ENCODE results near the gene TUT1. TPM values are rescaled to one million over a fixed set of nuclear protein-coding genes. Genes with fewer than 3 reads are reported as not detected.
A peak's percentile ranks its signal among the peaks of the same experiment; 100 is the strongest.
"Not testable (repeated sequence)": the region's sequence is repeated elsewhere in the genome, so short reads cannot be mapped to it uniquely, and the experiment has no call there.

The TUT1 gene
- polyA plus RNA-seq, 12 donors = 7.8 to 17.4 (median 14.4) TPM; not detected in 1

DNA sequence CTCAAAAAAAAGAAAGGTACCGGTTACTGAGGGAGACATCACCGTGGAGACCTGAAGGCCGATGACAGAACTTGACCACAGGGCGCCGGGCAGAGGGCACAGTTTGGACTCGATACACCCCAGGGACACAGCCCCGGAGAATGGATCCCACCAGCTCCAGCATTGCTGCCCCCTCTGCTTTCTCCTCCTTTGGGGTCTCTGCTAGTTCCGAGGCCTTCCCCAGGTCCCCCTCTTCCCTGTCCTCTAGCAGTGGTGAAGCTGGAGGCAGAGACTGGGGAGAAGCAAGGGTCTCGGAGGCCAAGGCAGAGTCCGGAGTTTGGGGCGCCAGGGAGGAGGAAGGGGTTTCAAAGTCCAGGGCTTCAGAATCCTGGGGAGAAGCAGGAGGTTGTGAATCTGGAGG, 12.8 kb downstream of the TUT1 start:
- no peak for DNase-seq

DNA sequence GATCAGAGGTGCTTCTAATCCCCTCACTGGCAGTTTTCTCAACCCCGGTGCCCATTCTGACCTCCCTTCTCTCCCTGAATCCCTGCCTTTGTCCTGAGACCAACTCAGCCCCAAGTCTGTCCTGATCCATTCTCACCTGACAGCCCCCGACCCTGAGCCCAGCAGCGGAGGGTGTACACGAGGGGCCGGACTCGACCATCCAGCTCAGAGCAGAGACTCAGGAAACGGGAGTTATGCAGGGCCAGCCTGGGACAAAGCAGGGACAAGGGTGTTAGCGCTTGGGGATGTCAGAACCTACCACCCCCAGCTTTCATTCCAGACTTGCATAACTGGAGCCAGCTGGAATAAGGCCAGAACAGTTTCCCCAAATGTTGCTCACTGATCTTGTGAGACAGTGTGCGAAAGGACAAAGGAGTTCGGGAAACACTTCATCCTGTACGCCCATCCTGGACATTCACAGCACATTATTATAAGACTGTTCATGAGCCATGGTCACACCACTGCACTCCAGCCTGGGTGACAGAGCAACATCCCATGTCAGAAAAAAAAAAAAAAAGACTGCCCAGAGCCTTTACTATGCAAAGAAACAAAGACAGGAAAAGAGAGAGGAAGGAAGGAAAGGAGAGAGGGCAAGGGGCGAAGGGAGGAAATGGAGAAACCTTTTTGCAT, 14.1 kb downstream of the TUT1 start:
- DNase-seq = no peak

DNA sequence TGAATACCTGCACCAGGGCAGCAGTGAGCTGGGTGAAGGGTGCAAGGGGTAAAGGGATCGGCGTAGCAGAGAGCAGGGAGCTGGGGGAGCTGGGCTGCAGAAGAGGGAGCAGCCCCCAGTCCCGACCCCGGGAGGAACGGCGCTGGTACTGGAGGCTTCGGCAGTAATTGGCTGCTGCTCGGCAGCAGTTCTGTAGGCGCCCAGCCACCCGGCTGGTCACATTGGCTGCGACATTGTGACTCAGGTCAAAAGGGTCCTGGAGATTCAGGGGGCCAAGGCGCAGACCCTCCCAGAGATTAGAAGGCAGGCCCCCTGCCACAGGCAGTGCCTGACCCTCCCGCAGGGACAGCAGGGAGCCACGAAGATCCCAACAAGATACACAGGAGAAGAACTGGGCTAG, 15.5 kb downstream of the TUT1 start:
- no peak for DNase-seq

DNA sequence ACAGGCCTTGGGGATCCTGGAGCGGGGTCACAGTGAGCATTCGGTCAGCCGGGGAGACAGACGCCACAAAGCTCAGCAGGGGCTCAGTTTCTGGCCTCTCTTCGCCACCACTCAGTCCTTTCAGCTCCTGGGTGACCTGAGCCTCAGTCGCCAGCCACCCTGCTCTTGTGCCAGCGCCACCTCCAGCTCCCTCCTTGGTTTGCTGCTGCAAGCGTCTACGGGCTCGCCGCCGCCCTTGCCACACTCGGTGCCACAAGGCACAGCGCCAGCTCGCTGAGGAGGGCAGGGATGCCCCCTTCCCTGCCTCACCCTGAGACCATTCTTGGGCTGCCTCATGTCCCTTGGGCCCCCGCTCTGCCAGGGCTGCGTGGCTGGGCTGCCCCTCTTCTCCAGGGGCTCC, 16.2 kb downstream of the TUT1 start:
- DNase-seq = no peak

DNA sequence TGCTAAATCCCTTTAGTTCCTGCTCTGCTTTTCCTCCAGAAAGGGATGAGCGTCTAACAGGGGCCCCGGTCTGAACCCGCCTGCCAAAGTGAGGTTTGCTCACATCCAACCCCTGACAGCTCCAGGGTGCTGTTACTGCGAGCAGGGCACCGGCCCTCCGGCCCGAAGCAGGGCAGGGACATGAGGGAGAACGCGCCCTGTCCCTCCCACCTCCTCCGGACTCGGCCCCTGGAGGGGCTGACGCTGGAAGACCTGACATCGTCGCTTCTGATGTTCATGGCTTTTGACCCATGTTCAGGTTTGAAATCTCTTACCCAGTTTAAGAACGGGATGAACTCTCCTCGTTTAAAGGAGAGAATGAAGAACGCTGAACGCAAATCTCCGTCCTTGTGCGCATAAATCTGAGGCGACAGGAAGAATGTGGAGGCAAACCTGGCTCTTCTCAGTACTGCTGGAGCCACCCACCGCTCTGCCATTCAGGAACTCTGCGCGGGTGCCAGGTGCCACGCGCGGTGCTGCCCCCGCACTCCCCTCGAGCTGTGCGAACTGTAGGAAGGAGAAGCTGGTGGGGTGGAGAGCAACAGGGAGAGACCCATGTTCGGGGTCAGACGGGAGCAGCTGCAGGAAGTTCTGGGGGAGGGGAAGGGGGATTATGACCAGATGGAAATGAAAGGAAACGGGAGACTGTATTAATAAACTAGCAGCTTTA, 16.8 kb downstream of the TUT1 start:
- peak; percentile 59 for DNase-seq

DNA sequence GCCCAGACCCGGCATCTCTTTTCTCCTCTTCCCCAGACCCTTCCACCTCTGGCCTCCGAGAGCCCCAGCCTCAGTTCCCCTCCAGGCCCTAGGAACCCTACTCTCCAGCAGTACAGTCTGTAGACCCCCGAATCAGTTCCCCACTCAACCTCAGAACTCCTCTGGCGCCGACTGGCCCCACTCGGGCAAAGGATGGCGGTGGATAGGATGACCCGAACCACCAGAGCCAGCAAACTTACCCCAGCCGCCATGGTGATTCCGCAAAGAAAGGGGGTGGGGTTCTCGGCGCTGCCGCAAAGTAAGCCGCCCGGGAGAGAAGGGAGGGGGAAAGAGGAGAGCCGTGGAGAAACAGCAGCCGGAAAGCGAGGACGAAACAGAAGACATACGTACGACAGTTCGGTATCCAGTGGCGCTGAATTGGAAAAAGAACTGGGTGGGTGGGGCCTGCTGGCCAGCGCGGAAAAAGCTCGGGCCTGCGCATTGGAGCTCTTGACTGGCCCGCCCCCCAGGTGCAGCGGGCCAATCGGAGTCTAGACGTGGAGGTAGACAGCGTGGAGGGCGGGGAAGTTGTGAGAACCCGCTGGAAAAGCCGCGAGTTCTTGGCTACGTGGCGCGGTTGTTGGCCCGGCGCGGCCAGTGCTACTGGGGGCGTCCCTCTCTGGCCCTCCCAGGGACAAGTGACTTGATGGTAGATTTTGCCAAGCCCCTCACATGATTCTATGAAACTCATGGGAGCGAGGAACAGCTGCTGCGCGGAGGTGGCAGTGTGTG, 17.5 kb downstream of the TUT1 start, which contains the start of gene EEF1G:
EEF1G (minus strand) TSS at position 300 of the 771 bp plus-strand sequence; CDS start at position 251, 49 bp downstream.
- DNase-seq = peak; percentile 100

DNA sequence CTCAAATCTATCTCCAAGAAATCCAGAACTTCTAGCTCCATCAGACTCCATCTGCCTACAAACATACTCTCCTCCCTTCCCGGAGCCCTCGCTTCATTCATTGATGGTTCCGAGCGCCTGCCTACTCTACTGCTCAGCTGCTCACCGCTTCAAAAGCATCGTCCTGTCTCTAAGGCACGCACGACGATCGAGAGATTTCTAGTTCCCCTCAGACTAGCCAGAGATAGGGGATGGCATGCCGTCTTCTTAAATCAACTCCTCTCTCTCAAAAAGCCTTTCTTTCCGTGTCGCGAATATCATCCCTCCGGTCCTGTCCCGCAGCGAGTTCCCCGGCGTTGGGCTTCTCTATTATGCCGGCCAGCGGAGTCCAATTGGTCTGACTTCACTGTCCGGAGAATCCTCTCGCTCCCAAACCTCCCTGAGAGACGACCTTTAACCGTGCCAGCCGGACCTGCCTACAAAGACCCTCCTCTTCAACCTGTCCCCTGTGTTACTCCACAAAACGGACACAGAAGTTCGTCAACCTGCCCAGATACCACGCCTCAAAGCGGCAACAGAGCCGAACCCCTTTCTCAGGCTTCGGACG, 18.2 kb downstream of the TUT1 start:
- DNase-seq = peak; percentile 24

DNA sequence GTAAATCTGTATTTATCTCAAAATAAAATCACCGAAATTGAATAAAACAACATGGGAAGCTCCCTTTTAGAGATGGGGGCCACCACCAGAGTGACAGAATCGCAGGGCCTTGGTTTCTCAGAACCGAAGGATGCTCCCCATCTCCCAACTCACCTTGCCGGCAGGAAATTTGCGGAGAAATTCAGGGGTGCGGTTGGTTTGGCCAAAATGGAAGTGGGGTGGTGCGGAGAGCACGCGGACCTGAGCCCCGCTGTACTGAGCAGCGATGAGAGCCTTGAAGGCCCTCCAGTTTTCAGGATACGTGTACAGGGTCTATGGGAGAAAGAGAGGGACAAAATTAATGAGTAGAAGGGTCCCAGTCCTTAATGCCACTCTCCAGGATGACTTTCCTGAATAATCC, 18.9 kb downstream of the TUT1 start:
- DNase-seq = no peak

DNA sequence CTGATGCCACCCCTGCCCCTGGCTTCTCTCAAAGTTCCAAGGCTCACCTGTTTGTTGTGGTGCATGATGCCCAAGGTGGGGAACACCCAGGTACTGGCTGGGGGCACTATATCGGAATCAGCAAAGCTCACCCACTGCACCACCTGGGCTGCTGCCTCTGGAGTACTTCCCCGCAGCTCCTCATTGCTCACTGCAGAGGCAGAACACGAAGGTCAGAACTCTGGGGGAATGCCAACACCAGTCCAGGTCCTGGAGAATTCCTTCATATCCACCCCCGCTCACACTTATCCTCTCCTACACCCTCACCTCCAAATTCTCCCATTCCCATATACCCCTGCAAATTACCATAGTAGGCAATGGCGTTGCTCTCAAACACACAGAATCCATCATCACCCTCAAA, 19.8 kb downstream of the TUT1 start:
- not testable (repeated sequence) for DNase-seq

DNA sequence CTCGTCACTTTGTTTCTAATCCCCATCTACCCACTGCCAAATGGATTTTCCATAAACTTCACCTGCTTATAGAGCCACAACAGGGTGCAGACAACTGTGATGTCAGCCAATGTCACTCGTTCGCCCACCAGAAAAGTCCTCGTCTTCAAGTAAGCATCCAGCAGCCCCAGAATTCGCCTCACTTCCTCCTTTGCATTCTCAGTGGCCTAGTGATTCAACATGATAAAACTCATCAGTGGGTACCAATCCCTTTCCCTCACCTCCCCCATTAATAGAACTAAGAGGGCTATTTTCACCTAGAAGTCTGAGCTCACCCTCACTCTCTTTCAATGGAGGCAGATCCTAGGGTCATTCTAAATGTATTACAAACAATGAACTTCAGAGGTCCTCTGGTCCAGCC, 20.4 kb downstream of the TUT1 start:
- not testable (repeated sequence) for DNase-seq

DNA sequence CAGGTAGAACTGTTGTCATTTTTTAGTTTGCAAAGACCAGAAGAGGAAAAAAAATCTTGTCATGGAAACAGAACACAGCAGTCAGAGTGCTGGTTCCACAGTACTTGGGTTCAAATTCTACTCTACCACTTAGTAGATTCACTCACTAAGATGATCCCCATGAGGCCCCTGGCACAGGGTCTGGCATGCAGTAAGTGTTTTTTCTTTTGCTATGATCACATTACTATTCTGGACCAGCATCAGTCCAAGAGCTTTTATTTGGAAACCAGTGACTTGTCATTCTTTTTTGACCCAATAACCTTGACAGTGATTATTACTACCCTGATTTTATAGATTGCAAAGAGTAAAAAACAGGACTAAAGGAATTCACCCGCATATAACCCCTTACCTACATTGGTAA, 21.7 kb downstream of the TUT1 start:
- no peak for DNase-seq

DNA sequence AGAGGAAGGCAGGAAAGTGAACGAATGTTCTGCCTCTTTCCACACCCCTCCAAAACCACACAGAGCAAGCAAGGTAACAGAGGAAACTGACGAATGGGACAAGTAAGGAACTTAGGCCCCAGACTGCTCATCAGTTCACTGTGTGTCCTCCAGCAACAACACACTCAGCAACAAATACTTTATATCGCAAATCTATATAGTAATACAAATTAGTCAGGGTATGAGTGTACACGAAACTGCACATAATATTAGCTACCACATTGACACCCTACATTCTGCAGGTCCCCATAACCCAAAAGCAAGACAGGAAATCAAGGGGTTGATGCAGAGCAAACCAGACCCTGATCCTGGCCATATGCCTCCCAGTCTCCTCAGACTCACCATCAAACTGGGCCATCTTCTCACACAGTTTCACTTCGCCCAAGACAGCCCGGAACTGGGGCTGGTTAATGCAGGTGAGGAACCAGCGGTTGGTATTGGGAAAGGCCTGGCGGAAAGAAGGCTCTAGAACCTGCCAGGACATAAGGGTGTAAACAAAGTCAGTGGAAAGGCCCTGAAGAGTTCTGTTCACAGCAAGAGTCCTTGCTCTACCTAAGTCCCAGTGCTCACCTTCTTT, 24.2 kb downstream of the TUT1 start:
- DNase-seq = no peak

DNA sequence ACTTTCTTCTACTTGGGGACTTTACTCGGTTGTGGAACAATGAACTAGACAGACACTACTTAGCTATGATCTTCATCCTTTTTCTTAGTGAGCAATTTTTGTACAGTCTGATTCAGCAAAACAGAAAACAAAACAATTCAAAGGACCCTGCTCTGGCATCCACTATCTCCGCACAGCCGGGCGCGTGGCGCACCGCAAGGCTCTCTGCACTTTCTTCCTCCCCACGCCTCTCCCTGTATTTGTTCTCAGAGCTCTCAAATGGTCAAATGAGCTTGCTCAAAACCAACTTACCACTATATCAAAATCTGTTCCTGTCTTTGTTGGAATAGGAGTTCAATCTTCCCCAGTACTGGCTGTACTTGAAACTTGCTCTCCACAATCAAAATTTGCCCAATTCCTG, 25.1 kb downstream of the TUT1 start:
- no peak for DNase-seq

DNA sequence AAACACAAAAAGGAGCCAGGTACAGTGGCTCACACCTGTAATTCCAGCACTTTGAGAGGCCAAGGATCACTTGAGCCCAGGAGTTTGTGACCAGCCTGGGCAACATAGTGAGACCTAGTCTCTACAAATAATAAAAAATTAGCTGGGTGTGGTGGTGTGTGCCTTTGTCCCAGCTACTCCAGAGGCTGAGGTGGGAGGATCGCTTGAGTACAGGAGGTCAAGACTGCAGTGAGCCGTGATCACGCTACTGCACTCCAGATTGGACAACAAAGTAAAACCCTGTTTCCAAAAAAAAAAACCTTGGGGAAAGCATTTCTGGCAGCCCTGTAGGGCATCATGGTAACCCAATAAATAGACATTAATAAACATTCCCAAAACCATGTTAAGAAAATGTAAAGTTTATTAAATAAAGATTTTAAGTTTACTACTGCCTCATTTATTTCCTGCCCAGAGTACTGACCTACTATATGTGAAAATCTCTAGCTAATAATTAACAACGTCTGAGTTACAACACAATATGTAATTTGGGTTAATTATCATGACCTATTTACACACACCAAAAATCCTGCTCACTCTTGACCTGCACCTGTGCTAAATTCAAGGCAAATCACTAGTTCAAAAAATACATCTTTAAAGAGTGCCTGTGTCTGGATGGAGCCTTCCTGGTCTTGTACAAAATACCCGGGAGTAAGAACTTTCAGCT, 26.1 kb downstream of the TUT1 start:
- DNase-seq = no peak

DNA sequence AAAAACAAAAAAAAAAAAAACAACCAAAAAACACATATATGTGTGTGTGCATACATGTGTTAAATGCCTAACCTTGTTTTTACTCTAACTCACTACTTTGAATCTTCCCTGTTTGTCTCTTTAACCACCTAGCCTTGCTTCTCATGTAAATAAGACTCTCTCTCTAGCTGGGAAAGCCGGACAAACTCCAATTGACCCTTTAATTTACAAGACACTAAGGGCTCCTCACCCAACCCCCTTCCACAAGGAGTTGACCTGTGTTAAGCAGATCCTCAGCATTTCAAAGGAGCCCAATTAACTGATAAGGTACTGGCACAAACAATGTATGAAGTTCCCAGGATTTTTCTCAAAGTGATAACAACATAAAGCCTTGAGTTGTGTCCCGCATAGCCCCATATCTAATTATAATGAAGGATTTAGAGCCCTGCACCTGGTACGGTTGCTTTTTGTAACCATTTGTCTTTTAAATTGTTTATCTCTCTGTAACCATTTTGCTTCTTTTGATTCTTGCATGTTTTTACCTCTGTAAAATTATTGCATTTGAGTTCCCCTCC, 29.6 kb downstream of the TUT1 start:
- DNase-seq = not testable (repeated sequence)

DNA sequence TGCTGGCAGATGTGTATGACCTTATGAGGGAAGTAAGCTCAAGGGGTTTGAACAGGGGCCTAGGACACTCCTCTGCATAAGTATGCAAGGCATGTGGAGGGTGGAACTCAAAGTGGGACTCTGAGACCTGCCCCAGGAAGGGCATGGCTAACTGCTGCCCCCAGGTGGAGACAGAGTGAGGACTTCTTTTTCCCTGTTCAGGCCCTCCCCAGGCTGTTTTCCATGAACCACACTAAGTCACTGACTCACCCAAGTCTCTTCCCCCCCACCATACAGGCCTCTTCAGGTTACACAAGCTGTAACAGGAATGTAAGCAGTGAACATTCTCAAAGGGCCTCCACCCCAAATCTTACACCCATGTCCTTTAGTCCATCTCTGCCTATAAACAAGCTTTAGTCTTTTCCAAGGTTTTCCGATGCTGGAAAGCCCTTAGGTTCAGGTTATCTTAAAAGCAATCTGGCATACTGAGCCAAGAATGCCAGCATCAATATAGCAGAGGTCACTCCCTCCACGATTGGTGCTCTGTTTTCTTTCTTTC, 30.7 kb downstream of the TUT1 start:
- no peak for DNase-seq

DNA sequence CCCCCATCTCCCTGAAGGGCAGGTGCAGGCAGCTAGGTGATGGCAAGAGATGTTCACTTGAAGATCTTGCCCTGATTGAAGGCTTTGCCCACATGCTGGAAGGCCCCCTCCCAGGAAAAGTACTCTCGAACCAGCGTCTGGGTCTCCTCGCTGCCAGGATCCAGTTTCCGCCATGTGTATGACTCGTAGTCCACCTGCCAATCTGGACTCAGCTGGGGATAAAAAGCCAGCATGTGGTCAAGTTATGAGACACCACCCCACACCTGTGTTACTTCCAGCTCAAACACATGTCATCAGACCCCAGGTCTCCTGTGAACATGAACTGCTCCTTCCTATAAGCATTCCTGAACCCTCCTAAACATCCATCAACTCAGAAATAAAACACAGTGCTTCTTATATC, 31.7 kb downstream of the TUT1 start:
- DNase-seq = not testable (repeated sequence)

DNA sequence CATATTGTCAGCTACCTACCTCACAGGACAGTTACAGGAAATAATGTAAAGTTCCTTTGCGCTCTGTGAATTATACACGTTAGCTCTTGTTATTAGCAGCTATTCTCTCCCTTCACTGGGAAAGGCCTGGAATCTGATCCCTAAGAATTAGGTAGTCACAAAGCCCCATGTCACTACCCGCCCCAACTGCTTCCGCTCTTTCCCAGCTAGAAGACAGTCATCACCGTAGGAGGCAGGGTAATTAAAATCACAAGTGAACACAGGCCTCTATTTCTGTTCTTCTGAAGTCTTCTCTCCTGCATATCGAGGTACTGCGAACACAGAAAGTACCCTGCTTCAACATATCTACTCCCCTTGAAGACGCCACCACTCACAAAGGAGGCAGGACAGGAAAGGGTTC, 32.1 kb downstream of the TUT1 start:
- no peak for DNase-seq

DNA sequence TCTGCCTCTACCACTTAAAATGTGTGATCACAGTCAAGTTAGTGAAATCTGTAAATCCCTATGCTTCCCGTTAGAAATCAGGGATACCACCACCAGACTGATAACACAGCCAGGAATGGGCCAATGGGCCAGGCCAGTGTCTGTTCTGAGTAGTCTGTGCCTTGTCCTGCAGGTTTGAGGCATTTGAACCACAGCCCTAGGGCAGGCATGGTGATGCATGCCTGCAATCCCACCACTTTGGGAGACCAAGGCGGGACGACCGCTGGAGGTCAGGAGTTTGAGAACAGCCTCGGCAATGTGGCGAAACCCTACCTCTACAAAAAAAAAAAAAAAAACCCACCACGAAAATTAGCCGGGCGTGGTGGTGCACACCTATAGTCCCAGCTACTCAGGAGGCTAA, 32.7 kb downstream of the TUT1 start:
- DNase-seq = no peak

DNA sequence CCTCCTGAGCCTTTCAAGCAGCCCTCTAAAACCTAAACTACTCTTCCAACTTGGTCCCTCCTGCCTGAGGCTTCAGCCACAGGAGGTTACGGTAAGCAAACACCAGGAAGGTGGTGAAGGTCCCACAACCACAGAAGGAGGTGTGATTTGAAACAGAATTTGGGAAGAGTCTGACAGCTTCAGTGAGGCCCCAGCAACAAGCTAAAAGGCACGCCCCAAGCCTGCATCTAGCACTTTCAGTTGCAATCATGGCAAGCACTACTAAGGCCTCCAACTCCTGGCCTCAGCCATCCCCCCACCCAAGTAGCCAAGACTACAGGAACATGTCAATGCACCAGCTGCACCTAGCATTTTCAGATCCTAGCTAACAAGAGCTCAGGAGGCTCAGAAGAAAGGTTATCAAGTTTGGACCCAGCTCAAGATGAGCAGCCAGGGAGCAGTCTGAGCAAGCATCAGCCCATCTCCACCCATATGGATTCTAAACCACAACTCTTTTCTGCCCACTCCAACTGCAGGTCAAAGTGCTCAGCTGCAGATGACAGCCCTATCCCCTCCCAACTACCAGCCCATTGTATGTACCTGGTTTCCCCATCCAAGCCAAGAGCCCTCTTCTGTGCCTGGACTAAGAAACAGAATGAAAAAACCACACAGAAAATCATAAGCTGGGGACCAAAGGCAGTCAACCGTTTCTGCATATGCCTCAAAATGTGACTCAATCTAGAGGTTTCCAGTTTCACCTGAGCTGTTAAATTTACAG, 34.3 kb downstream of the TUT1 start:
- no peak for DNase-seq

Measured in muscle of arm (tissue), 12 donors.